GM10248 (cell line): ENCODE results near the gene CEBPG.

ENCODE experiments used
- CTCF ChIA-PET: fragments of 300-600 bp; sonication (Branson Sonifier 250); formaldehyde crosslinking; extraction: SDS; loops from one replicate; lab custom pipeline; 2021; ENCODE audit warnings: antibody characterized with exemption; lab: Yijun Ruan, JAX
- POLR2A ChIA-PET: fragments of 350-650 bp; sonication (Branson Sonifier 250); formaldehyde crosslinking; extraction: SDS; loops from one replicate; lab custom pipeline; 2020; ENCODE audit warnings: antibody characterized with exemption; lab: Yijun Ruan, JAX
- DNase-seq: peaks from one replicate; pipeline ENCODE4 v3.0.0; 2012; ENCODE audit errors: extremely low spot score
- TF ChIP-seq, protein P1 (sequence below): IDR thresholded peaks from 2 replicates; pipeline ENCODE4 v1.5.1; 2012; ENCODE audit warnings: mild to moderate bottlenecking, low read depth; ENCODE audit errors: extremely low read depth, missing control alignments, control extremely low read depth

The CEBPG gene

DNA sequence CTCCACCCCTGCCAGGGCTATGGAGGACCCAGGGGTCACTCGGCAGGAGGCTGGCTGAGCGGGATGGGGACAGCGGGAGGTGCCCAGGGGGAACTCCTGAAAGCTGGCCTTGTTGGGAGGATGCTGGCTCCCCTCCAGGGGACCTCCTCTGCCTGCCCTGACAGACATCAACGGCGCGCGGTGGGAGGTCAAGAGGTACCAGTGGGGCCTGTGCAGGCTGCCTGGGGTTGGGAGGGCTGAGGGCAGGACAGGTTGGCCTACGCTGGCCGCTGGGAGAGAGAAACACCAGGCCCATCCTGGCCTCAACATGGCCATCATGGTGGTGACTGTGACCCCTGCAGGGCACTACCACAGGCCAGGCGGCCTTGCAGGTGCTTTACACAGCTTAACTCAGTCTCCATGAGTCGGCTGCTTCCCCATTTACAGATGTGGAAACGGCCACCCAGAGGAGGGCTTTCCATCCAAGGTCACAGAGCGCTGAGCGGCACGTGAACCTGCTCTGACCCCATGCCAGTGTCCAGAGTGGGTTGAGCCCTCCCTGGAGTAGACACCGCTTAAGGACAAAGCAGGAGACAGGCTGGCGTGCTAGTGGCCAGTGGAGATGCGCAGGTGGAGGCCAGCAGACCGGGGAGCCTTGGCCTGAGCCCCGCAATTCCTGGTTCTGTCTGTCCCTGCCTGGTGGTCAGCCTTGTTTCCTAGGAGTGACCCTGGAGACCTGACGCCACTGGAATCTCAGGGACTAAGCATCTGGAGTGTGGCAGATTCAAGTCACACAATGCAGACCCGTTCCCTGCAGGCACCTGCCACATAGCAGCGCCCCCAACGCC is 27.6 kb downstream of the CEBPG start:
- no peak for DNase-seq
- POLR2A ChIA-PET, result no interaction called here
- CTCF ChIA-PET, result interaction anchor here (1.8 kb wide), 1 partner anchor 19 kb away, joined by 4 read pairs; no protein-coding TSS in a partner anchor
- TF ChIP-seq, protein P1, sequence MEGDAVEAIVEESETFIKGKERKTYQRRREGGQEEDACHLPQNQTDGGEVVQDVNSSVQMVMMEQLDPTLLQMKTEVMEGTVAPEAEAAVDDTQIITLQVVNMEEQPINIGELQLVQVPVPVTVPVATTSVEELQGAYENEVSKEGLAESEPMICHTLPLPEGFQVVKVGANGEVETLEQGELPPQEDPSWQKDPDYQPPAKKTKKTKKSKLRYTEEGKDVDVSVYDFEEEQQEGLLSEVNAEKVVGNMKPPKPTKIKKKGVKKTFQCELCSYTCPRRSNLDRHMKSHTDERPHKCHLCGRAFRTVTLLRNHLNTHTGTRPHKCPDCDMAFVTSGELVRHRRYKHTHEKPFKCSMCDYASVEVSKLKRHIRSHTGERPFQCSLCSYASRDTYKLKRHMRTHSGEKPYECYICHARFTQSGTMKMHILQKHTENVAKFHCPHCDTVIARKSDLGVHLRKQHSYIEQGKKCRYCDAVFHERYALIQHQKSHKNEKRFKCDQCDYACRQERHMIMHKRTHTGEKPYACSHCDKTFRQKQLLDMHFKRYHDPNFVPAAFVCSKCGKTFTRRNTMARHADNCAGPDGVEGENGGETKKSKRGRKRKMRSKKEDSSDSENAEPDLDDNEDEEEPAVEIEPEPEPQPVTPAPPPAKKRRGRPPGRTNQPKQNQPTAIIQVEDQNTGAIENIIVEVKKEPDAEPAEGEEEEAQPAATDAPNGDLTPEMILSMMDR, result no peak

DNA sequence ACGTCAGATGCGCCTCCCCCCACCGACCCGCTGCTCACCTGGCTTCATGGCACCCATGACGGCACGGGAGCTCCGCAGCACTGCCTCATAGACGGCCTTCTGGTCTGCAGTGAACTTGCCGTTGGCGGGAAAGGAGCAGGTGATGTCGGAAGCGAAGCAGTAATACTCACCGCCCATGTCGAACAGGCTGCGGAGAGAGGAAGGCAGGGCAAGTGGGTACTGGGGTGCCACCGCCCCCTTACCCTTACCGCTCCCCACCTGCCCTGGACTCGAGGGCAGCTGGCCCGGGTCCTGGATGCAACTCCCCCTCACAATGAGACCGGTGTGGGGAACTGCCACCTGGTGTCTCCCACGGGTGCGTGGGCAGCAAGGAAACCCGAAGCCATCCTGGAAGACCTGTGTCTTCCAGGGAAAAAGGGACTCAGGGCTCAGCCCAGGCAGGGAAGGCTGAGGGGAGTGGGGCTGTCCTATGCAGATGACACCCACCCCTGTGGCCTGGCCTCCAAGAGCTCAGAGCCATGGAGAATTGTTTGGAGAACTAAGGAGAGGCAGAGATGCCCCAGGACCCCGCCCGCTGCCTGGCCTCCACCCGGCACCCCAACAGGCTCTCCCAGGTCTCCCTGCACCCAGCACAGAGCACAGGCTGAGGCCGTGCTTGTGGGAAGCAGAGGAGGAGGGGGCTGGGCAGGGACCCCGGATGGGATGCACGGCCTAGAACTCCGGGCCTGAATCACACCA is 28.3 kb downstream of the CEBPG start:
- TF ChIP-seq, protein P1, result no peak
- ChIA-PET CTCF (no interaction called here), POLR2A (interaction anchor here (0.6 kb wide), 1 partner anchor 29 kb away, joined by 8 read pairs; no protein-coding TSS in a partner anchor)
- no peak for DNase-seq

DNA sequence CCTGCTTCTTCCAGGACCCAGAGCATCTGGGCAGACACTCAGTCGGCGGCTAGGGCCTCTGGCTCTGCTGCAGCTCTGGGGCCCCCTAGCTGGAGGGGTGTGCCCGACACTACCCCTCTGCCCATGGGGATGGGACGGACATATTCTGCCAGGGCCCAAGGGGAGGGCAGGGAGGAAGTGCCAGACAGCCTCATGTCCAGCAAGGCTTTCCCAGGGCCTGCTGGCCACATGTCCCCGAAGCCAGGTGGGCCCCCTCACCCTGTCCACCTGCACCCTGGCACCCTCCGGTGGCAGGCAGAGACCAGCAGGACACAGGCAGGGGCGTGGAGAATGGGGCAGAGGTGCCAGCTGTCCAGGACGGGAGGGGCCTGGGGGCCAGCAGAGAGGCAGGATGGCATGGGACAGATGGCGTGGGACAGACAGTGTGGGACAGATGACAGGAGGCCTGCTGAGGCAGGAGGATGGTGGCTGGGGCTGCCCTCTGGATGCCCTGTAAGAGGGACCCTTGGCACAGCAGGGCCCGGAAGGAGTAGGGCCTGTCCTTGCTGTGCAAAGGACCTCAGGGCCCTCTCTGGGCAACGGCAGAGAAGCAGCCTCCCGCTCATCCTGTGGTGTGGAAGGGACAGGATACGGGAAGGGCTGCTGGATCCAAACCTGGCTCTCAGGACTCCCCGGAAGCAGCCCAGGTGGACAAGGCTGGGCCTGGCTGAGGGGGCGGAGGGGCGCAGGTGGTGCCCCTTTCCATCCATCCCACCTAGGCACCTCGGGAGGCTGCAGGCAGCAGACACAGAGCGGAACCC is 29.1 kb downstream of the CEBPG start:
- POLR2A ChIA-PET, result interaction anchor here (0.6 kb wide), 1 partner anchor 30 kb away, joined by 8 read pairs; no protein-coding TSS in a partner anchor
- CTCF ChIA-PET, result interaction anchor here (1.4 to 4.8 kb wide), 2 partner anchors 33 to 165 kb away, joined by 4 to 93 read pairs; no protein-coding TSS in a partner anchor

DNA sequence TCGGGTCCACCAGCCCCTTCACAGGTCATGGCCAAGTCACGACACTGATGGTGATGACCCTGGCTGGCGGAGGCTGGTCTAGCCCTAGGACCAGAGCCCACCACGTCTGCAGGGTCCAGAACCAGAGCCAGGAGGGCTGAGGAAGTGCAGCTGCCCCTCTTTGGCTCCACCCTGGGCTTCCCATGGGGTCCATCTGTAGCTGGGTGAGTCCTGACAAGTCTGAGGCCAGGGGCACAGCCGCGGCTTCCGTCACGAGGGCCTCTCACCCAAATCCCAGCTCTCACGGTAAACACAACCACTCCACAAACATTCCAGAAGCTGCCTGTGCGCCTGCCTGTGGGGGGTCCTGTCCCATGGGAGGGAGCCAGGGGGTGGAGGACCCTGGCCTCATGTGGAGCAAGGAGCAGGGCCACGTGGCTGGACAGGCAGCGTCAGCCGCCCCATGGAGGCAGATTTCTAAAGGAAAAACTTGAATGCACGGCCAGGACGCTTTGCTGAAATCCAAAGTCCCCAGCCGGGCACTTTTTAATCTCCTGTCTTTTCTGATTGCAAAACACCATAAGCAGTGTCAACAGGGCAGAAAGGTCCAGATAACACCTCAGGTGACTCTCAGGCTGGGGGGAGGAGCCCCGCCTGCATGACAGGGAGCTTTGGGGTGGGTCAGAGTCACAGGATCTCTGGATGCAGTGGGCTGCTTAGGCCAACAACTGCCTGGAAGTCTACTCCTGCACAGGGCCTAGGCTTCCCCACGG is 29.9 kb downstream of the CEBPG start:
- ChIA-PET CTCF (interaction anchor here (1.1 to 4.8 kb wide), 5 partner anchors 13 to 166 kb away, joined by 3 to 93 read pairs (median 4); no protein-coding TSS in a partner anchor), POLR2A (no interaction called here)
- DNase-seq, result no peak
- TF ChIP-seq, protein P1, result no peak

More for the DNA sequence above, 29.1 kb downstream of the CEBPG start:
- DNase-seq, result no peak
- TF ChIP-seq, protein P1, result no peak

DNA sequence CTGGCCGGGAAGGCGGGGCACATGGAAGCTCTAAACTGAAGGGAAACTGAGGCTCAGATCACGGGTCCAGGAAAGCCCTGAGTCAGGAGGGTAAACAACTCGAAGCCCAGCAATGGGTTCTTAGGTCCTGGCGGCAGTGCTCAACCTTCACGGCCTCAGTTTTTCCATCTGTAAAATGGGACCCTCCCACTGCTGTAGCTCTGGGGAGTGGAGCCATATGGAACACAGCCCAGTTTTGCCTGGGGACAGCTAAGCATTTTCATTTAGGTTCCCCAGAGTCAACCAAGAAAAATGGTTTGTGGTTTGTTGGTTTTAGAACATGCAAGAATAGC is 30.4 kb downstream of the CEBPG start:
- DNase-seq, result no peak
- ChIA-PET POLR2A (no interaction called here), CTCF (interaction anchor here (1.0 to 4.8 kb wide), 9 partner anchors 12 to 368 kb away, joined by 3 to 93 read pairs (median 5); no protein-coding TSS in a partner anchor)
- TF ChIP-seq, protein P1, result no peak
